OCI-LY7 (cell line): ENCODE measurements around the gene ARHGAP28. TPM values are rescaled to one million over a fixed set of nuclear protein-coding genes. Genes with fewer than 3 reads are reported as not detected.

Experiments used
- BruUV-seq: library from RNA; stranded (reverse); fragments of 400-500 nt; replicated peaks from 2 replicates; lab custom pipeline; 2021; lab: Mats Ljungman, UMichigan
- CTCF ChIA-PET: fragments of 300-600 bp; sonication (Branson Sonifier 250); formaldehyde crosslinking; loops from one replicate; lab custom pipeline; 2022; ENCODE audit warnings: antibody characterized with exemption; ENCODE audit not compliant: unreplicated experiment; lab: Charles Lee
- POLR2A ChIA-PET: fragments of 300-600 bp; sonication (Branson Sonifier 250); formaldehyde crosslinking; loops from one replicate; lab custom pipeline; 2022; ENCODE audit warnings: antibody characterized with exemption; lab: Charles Lee
- DNase-seq: peaks from one replicate; pipeline ENCODE4 v3.0.0-alpha.2; 2015; ENCODE audit warnings: low spot score
- H2AFZ ChIP-seq: fragments of 200-600 bp; sonication (generic), shearing (Covaris generic); 2 replicates; pipeline ENCODE4 v1.6.1; 2014; ENCODE audit warnings: mild to moderate bottlenecking, antibody characterized with exemption, low read length, moderate library complexity
- H3K27ac ChIP-seq: fragments of 200-600 bp; sonication (generic); 2 replicates; pipeline ENCODE4 v1.5.1; 2014; ENCODE audit warnings: mixed run types, low read depth, mild to moderate bottlenecking, moderate library complexity, low read length, inconsistent platforms; ENCODE audit not compliant: poor library complexity, severe bottlenecking
- H3K36me3 ChIP-seq: fragments of 200-600 bp; sonication (generic); 2 replicates; pipeline ENCODE4 v1.6.1; 2014; ENCODE audit warnings: mild to moderate bottlenecking, antibody characterized with exemption, low read length, moderate library complexity, mixed read lengths; ENCODE audit not compliant: insufficient read depth
- H3K4me1 ChIP-seq: fragments of 200-600 bp; sonication (generic); 2 replicates; pipeline ENCODE4 v1.5.1; 2014; ENCODE audit warnings: mild to moderate bottlenecking, low read length; ENCODE audit not compliant: insufficient read depth, poor library complexity, severe bottlenecking
- H3K4me2 ChIP-seq: fragments of 200-600 bp; sonication (generic); 2 replicates; pipeline ENCODE4 v1.6.1; 2014; ENCODE audit warnings: mild to moderate bottlenecking, low read length
- H3K4me3 ChIP-seq: fragments of 200-600 bp; sonication (generic); 2 replicates; pipeline ENCODE4 v1.5.1; 2014; ENCODE audit warnings: mild to moderate bottlenecking, low read depth, low read length; ENCODE audit not compliant: poor library complexity, severe bottlenecking
- H3K79me2 ChIP-seq: fragments of 200-600 bp; sonication (generic); 2 replicates; pipeline ENCODE4 v1.6.1; 2016; ENCODE audit warnings: low read depth, mild to moderate bottlenecking, low read length, moderate library complexity, mixed read lengths; ENCODE audit not compliant: insufficient read depth
- H3K9me2 ChIP-seq: fragments of 200-600 bp; sonication (generic); 2 replicates; pipeline ENCODE4 v1.6.1; 2016; ENCODE audit warnings: mild to moderate bottlenecking, low read length, mixed read lengths; ENCODE audit not compliant: insufficient read depth
- H3K9me3 ChIP-seq: fragments of 200-600 bp; sonication (generic); 2 replicates; pipeline ENCODE4 v1.6.1; 2014; ENCODE audit warnings: mild to moderate bottlenecking, mixed run types, low read length, mixed read lengths
- H4K20me1 ChIP-seq: fragments of 200-600 bp; sonication (generic); 2 replicates; pipeline ENCODE4 v1.6.1; 2014; ENCODE audit warnings: mild to moderate bottlenecking, antibody characterized with exemption, low read length, moderate library complexity, mixed read lengths; ENCODE audit not compliant: insufficient read depth
- EZH2phosphoT487 ChIP-seq: fragments of 200-600 bp; sonication (generic); IDR thresholded peaks from 2 replicates; pipeline ENCODE4 v1.6.1; 2018; ENCODE audit warnings: low read depth, borderline replicate concordance, mild to moderate bottlenecking, mixed run types, antibody characterized with exemption, low read length, moderate library complexity, mixed read lengths
- intact Hi-C: fragments of 100-400 bp; cut with micrococcal nuclease; formaldehyde crosslinking; loops from one replicate; pipeline ENCODE4 v1.10.0; 2022; ENCODE audit not compliant: unreplicated experiment
- total RNA-seq, 2 experiments: library from RNA; depleted of rRNA in 1 of 2; stranded (reverse); fragments of >200 nt in 1 of 2; shearing (Covaris generic) in 1 of 2; gene quantifications; 2 replicates each; pipeline ENCODE4 v1.2.3, GENCODE V29; 2014 to 2022
- TF ChIP-seq, protein P1 (sequence below): fragments of 200-600 bp; sonication (generic); conservative IDR thresholded peaks from 2 replicates; pipeline ENCODE4 v1.5.1; 2014; ENCODE audit warnings: mild to moderate bottlenecking, antibody characterized with exemption, low read length, moderate library complexity, mixed read lengths

Gene ARHGAP28
- total RNA-seq, 2 experiments from 2014 or later: not detected

DNA sequence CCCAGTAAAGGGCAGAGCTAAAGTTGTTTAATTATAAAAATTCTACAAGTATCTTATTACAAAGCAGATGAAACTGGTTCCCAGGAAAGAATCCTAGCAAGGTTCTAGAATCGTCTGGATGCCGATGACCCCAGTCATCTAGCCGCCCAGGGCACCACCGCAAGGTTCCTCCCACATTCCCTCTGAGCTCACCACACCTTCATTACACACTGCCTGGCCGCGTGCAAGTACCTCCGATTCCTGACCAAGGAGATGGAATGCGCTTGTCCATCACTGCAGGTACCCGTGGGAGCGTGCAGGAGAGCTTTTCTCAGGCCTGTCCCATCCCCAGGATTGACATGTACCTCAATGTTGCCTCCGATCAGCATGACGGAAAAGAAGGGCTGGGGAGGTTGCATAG lies 229.6 kb downstream of the ARHGAP28 start:
- Histone ChIP-seq H3K4me3 (no peak overlapping the region), H3K79me2 (no peaks in the 10 kb centered on the region), H3K9me2 (no peaks in the 10 kb centered on the region), H3K4me2 (no peak overlapping the region), H4K20me1 (no peaks in the 10 kb centered on the region), H3K9me3 (no peaks in the 10 kb centered on the region), H3K36me3 (no peaks in the 10 kb centered on the region), H3K27ac (no peak overlapping the region), H2AFZ (no peak overlapping the region), H3K4me1 (no peaks in the 10 kb centered on the region)
- intact Hi-C loops: no loop called here
- POLR2A ChIA-PET: interaction anchor here (0.5 kb wide), 1 partner anchor 965 kb away, joined by 3 read pairs; no protein-coding TSS in a partner anchor
- TF ChIP-seq, protein P1, sequence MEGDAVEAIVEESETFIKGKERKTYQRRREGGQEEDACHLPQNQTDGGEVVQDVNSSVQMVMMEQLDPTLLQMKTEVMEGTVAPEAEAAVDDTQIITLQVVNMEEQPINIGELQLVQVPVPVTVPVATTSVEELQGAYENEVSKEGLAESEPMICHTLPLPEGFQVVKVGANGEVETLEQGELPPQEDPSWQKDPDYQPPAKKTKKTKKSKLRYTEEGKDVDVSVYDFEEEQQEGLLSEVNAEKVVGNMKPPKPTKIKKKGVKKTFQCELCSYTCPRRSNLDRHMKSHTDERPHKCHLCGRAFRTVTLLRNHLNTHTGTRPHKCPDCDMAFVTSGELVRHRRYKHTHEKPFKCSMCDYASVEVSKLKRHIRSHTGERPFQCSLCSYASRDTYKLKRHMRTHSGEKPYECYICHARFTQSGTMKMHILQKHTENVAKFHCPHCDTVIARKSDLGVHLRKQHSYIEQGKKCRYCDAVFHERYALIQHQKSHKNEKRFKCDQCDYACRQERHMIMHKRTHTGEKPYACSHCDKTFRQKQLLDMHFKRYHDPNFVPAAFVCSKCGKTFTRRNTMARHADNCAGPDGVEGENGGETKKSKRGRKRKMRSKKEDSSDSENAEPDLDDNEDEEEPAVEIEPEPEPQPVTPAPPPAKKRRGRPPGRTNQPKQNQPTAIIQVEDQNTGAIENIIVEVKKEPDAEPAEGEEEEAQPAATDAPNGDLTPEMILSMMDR: no peak
- TF ChIP-seq EZH2phosphoT487: no peak
- DNase-seq: no peak
- BruUV-seq: no TSS peak
- CTCF ChIA-PET: no interaction called here

- intact Hi-C loops: no loop called here
- Histone ChIP-seq H3K9me2 (no peaks in the 10 kb centered on the region), H3K9me3 (no peaks in the 10 kb centered on the region), H3K79me2 (no peaks in the 10 kb centered on the region), H3K27ac (no peak overlapping the region), H3K4me2 (no peak overlapping the region), H4K20me1 (no peaks in the 10 kb centered on the region), H3K4me1 (no peaks in the 10 kb centered on the region), H2AFZ (no peak overlapping the region), H3K4me3 (no peak overlapping the region), H3K36me3 (no peaks in the 10 kb centered on the region)
- TF ChIP-seq, protein P1: no peak
- no peak for TF ChIP-seq EZH2phosphoT487
- DNase-seq: no peak
- CTCF ChIA-PET: no interaction called here
- POLR2A ChIA-PET: no interaction called here
- BruUV-seq: no TSS peak
Observed at GRCh38 chr18:6960124-6960523, 230.6 kb downstream of the ARHGAP28 start.

DNA sequence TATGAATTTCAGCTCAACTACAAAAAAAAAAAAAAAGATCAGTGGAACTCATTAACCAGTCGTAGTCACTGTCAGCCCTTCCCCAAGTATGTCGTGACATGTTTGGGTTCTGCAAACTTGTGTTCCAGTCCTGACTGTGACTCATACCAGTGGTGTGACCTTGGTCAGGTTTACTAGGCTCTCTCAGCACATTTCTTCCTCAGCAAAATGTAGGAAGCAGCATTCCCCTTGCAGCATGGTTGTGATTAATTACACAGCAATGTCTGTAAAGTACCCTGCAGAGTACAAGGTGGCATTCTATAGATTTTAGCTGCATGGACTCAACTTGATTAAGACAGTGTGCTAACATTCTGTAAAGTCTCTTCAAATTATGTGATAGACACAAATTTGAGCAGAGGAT lies 231.1 kb downstream of the ARHGAP28 start:
- no peak overlapping the region for H3K4me2 ChIP-seq
- H3K27ac ChIP-seq: no peak overlapping the region
- H4K20me1 ChIP-seq: no peaks in the 10 kb centered on the region
- H3K79me2 ChIP-seq: no peaks in the 10 kb centered on the region
- TF ChIP-seq EZH2phosphoT487: no peak
- intact Hi-C loops: no loop called here
- no peaks in the 10 kb centered on the region for H3K36me3 ChIP-seq
- H3K9me2 ChIP-seq: no peaks in the 10 kb centered on the region
- BruUV-seq: no TSS peak
- no peak for DNase-seq
- no peak overlapping the region for H3K4me3 ChIP-seq
- ChIA-PET CTCF (no interaction called here), POLR2A (no interaction called here)
- H3K4me1 ChIP-seq: no peaks in the 10 kb centered on the region
- no peak overlapping the region for H2AFZ ChIP-seq
- H3K9me3 ChIP-seq: no peaks in the 10 kb centered on the region
